Measurements from ENCODE around the gene CABP2. TPM values are rescaled to one million over a fixed set of nuclear protein-coding genes. Genes with fewer than 3 reads are reported as not detected.

Gene CABP2
- total RNA-seq, 1 experiment from 2014 or later, result not detected

DNA sequence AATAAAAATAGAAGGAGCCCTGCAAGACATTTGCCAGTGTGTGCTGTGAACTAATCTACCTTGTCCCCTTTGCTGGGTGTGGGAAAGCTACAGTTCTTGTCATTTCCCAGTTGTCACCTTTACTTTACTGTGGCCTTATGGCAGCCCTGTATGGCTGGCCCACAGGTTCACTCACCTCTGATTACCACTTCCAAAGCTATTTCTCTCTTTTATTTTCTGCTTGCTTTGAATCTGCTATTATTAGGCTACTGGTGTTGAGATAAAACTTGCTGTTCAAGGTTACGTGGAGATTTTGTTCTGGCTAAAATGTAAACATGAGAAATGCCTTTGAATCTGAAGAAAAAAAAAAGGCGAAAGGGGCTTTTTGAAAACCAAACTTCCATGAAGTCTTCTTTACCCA is 9.6 kb upstream of the CABP2 start:
- H2BK20ac ChIP-seq (ENCODE audit: low read depth, low read length, poor library complexity, severe bottlenecking), result no peak overlapping the region
- no peaks in the 10 kb centered on the region for H3K79me2 ChIP-seq (ENCODE audit: insufficient read depth, low read length)
- Mint-ChIP-seq H3K4me1 (0 out of 4 replicates have a peak, but pooled peaks cover 0 to 8% of the 10 kb centered on the region in 2 experiments), H3K36me3 (ENCODE audit: insufficient read depth in 1 of 3, low read depth in 3 of 3) (peaks cover 4 to 8% (median 4%) of the 10 kb centered on the region in 3 experiments; a peak in 5 of 7 replicates), H3K27me3 (ENCODE audit: low read depth) (peaks cover 18% of the 10 kb centered on the region), H3K9me3 (peaks cover 40 to 43% of the 10 kb centered on the region in 2 experiments), H3K27ac (no peak overlapping the region), H3K4me3 (no peak overlapping the region)
- H2AK5ac ChIP-seq (ENCODE audit: insufficient read length, low read length), result no peak overlapping the region
- no peaks in the 10 kb centered on the region for H3K23me2 ChIP-seq (ENCODE audit: insufficient read length, low read depth, low read length, poor library complexity, severe bottlenecking)
- TF ChIP-seq, protein P1, sequence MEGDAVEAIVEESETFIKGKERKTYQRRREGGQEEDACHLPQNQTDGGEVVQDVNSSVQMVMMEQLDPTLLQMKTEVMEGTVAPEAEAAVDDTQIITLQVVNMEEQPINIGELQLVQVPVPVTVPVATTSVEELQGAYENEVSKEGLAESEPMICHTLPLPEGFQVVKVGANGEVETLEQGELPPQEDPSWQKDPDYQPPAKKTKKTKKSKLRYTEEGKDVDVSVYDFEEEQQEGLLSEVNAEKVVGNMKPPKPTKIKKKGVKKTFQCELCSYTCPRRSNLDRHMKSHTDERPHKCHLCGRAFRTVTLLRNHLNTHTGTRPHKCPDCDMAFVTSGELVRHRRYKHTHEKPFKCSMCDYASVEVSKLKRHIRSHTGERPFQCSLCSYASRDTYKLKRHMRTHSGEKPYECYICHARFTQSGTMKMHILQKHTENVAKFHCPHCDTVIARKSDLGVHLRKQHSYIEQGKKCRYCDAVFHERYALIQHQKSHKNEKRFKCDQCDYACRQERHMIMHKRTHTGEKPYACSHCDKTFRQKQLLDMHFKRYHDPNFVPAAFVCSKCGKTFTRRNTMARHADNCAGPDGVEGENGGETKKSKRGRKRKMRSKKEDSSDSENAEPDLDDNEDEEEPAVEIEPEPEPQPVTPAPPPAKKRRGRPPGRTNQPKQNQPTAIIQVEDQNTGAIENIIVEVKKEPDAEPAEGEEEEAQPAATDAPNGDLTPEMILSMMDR (conservative IDR thresholded peaks at IDR 0.05), result no peak
- H3K27ac ChIP-seq (ENCODE audit: insufficient read length, low read depth, low read length), result no peak overlapping the region
- no peak overlapping the region for H3K4me2 ChIP-seq (ENCODE audit: insufficient read depth, insufficient read length, low read length)
- H2BK12ac ChIP-seq (ENCODE audit: insufficient read length, low read depth, low read length), result no peak overlapping the region
- H3K14ac ChIP-seq (ENCODE audit: insufficient read depth, low read length), result no peak overlapping the region
- no peak overlapping the region for H3K18ac ChIP-seq (ENCODE audit: insufficient read length, low read depth, low read length)
- no peak overlapping the region for H4K8ac ChIP-seq (replicated peaks; ENCODE audit: insufficient read length, low read depth, low read length)
- no peaks in the 10 kb centered on the region for H3K27me3 ChIP-seq (ENCODE audit: insufficient read depth, low read length)
- H3K23ac ChIP-seq (ENCODE audit: insufficient read length, low read depth, low read length), result no peak overlapping the region
- no peak overlapping the region for H2BK120ac ChIP-seq (ENCODE audit: low read depth, low read length, poor library complexity, severe bottlenecking)
- no peaks in the 10 kb centered on the region for H4K20me1 ChIP-seq (ENCODE audit: control insufficient read depth, insufficient read depth, insufficient read length)
- H3T11ph ChIP-seq (ENCODE audit: low read length), result no peak overlapping the region
- no peak overlapping the region for H4K91ac ChIP-seq (ENCODE audit: insufficient read length, low read depth, low read length)
- no peaks in the 10 kb centered on the region for H3K4me1 ChIP-seq (ENCODE audit: insufficient read depth, low read length)
- H3K4ac ChIP-seq (ENCODE audit: low read depth, low read length), result no peak overlapping the region
- H2AFZ ChIP-seq (ENCODE audit: low read length), result no peak overlapping the region
- no CpG with 5 or more reads among the region's 2 CpGs for WGBS (ENCODE audit: extremely low coverage, insufficient read length, low lambda C conversion rate)
- H4K5ac ChIP-seq (ENCODE audit: insufficient read length, low read depth, low read length), result no peak overlapping the region
- H2BK5ac ChIP-seq (ENCODE audit: insufficient read length, low read length), result no peak overlapping the region
- H3K9me3 ChIP-seq (ENCODE audit: control insufficient read depth, low read depth, low read length), result peaks cover 13% of the 10 kb centered on the region
- no peak overlapping the region for H3K56ac ChIP-seq (ENCODE audit: insufficient read length, low read depth, low read length)
- no peaks in the 10 kb centered on the region for H3K79me1 ChIP-seq (ENCODE audit: insufficient read depth, low read depth, low read length, poor library complexity, severe bottlenecking)
- H3K9ac ChIP-seq (ENCODE audit: extremely low read depth, insufficient read length, low read length), result no peak overlapping the region
- DNase-seq, result no peak
- H2BK15ac ChIP-seq (ENCODE audit: low read depth, low read length), result no peak overlapping the region
